GOT3 (cell line): Measurements from ENCODE around the gene EDIL3.

Source experiments
- DNase-seq: peaks from one replicate; lab custom pipeline; 2025; ENCODE audit warnings: mixed read lengths; lab: John Stamatoyannopoulos, UW

Gene EDIL3

GRCh38 chr5:84384604-84385575 is at the start of gene EDIL3:
TSS of gene EDIL3 (minus strand) at chr5:84384880. CDS start at chr5:84384374, 506 bp downstream.
- DNase-seq = no peak

GRCh38 chr5:84433461-84433860 is 48.8 kb upstream of the EDIL3 start:
- no peak for DNase-seq

GRCh38 chr5:84430863-84431663 is 46.4 kb upstream of the EDIL3 start:
- no peak for DNase-seq

- no peak for DNase-seq
Measured at GRCh38 chr5:84430079-84430478, 45.4 kb upstream of the EDIL3 start.

GRCh38 chr5:84425365-84425881 is 40.7 kb upstream of the EDIL3 start:
- DNase-seq = no peak

- no peak for DNase-seq
Measured at GRCh38 chr5:84419742-84420141, 35.1 kb upstream of the EDIL3 start.

- no peak for DNase-seq
Measured at GRCh38 chr5:84411832-84412605, 27.3 kb upstream of the EDIL3 start.

- DNase-seq = no peak
Measured at GRCh38 chr5:84406111-84406510, 21.4 kb upstream of the EDIL3 start.

GRCh38 chr5:84403773-84404172 is 19.1 kb upstream of the EDIL3 start:
- no peak for DNase-seq

GRCh38 chr5:84397385-84397784 is 12.7 kb upstream of the EDIL3 start:
- no peak for DNase-seq

- no peak for DNase-seq
Measured at GRCh38 chr5:84393969-84394368, 9.3 kb upstream of the EDIL3 start.

- DNase-seq = no peak
Measured at GRCh38 chr5:84392836-84393235, 8.2 kb upstream of the EDIL3 start.

- DNase-seq = no peak
Measured at GRCh38 chr5:84385705-84386104, 1.0 kb upstream of the EDIL3 start.

GRCh38 chr5:84383816-84384603 is 670 bp downstream of the EDIL3 start:
- DNase-seq = no peak

GRCh38 chr5:84383296-84383815 is 1.3 kb downstream of the EDIL3 start:
- DNase-seq = no peak

- DNase-seq = no peak
Measured at GRCh38 chr5:84382363-84383295, 2.1 kb downstream of the EDIL3 start.

- no peak for DNase-seq
Measured at GRCh38 chr5:84381502-84382362, 2.9 kb downstream of the EDIL3 start.

- DNase-seq = no peak
Measured at GRCh38 chr5:84379749-84380148, 4.9 kb downstream of the EDIL3 start.

- DNase-seq = no peak
Measured at GRCh38 chr5:84378961-84379360, 5.7 kb downstream of the EDIL3 start.
